ENCODE measurements around the gene PLEK.
"Not testable (repeated sequence)": the region's sequence is repeated elsewhere in the genome, so short reads cannot be mapped to it uniquely, and the experiment has no call there.

The PLEK gene

GRCh38 chr2:68340226-68341061 is 24.6 kb upstream of the PLEK start:
- in situ Hi-C loops (cut with HindIII; ENCODE audit: low pct_unique_long_range_greater_than_20kb, low sequenced_read_pairs), result no loop called here
- DNase-seq (ENCODE audit: low read depth in 1 of 2, low spot score in 1 of 2), result no peak
- no peak for TF ChIP-seq JUND (IDR thresholded peaks at IDR 0.05; ENCODE audit: low read depth)

- in situ Hi-C loops (cut with HindIII; ENCODE audit: low pct_unique_long_range_greater_than_20kb, low sequenced_read_pairs), result no loop called here
- DNase-seq (ENCODE audit: low read depth in 1 of 2, low spot score in 1 of 2), result no peak
- no peak for TF ChIP-seq JUND (IDR thresholded peaks at IDR 0.05; ENCODE audit: low read depth)
Measured at GRCh38 chr2:68341062-68341329, 24.1 kb upstream of the PLEK start.

- no peak for TF ChIP-seq JUND (IDR thresholded peaks at IDR 0.05; ENCODE audit: low read depth)
- no peak for DNase-seq (ENCODE audit: low read depth in 1 of 2, low spot score in 1 of 2)
Measured at GRCh38 chr2:68341583-68341982, 23.5 kb upstream of the PLEK start.

GRCh38 chr2:68342470-68342869 is 22.6 kb upstream of the PLEK start:
- no peak for DNase-seq (ENCODE audit: low read depth in 1 of 2, low spot score in 1 of 2)
- in situ Hi-C loops (cut with HindIII; ENCODE audit: low pct_unique_long_range_greater_than_20kb, low sequenced_read_pairs), result no loop called here
- no peak for TF ChIP-seq JUND (IDR thresholded peaks at IDR 0.05; ENCODE audit: low read depth)

More at GRCh38 chr2:68341583-68341982, 23.5 kb upstream of the PLEK start:
- in situ Hi-C loops (cut with HindIII; ENCODE audit: low pct_unique_long_range_greater_than_20kb, low sequenced_read_pairs), result no loop called here

GRCh38 chr2:68344031-68344430 is 21.1 kb upstream of the PLEK start:
- TF ChIP-seq JUND (IDR thresholded peaks at IDR 0.05; ENCODE audit: low read depth), result no peak
- in situ Hi-C loops (cut with HindIII; ENCODE audit: low pct_unique_long_range_greater_than_20kb, low sequenced_read_pairs), result no loop called here

GRCh38 chr2:68345129-68345875 is 19.8 kb upstream of the PLEK start:
- TF ChIP-seq JUND (IDR thresholded peaks at IDR 0.05; ENCODE audit: low read depth), result no peak
- DNase-seq (ENCODE audit: low read depth in 1 of 2, low spot score in 1 of 2), result no peak
- in situ Hi-C loops (cut with HindIII; ENCODE audit: low pct_unique_long_range_greater_than_20kb, low sequenced_read_pairs), result no loop called here

More at GRCh38 chr2:68344031-68344430, 21.1 kb upstream of the PLEK start:
- DNase-seq (ENCODE audit: low read depth in 1 of 2, low spot score in 1 of 2), result no peak

- in situ Hi-C loops (cut with HindIII; ENCODE audit: low pct_unique_long_range_greater_than_20kb, low sequenced_read_pairs); DNase-seq (ENCODE audit: low read depth in 1 of 2, low spot score in 1 of 2): not testable (repeated sequence)
Measured at GRCh38 chr2:68349091-68349490, 16.0 kb upstream of the PLEK start.

GRCh38 chr2:68351997-68352396 is 13.1 kb upstream of the PLEK start:
- in situ Hi-C loops (cut with HindIII; ENCODE audit: low pct_unique_long_range_greater_than_20kb, low sequenced_read_pairs), result no loop called here
- no peak for TF ChIP-seq JUND (IDR thresholded peaks at IDR 0.05; ENCODE audit: low read depth)
- DNase-seq (ENCODE audit: low read depth in 1 of 2, low spot score in 1 of 2), result no peak

GRCh38 chr2:68352651-68353391 is 12.3 kb upstream of the PLEK start:
- no peak for TF ChIP-seq JUND (IDR thresholded peaks at IDR 0.05; ENCODE audit: low read depth)
- in situ Hi-C loops (cut with HindIII; ENCODE audit: low pct_unique_long_range_greater_than_20kb, low sequenced_read_pairs), result no loop called here
- DNase-seq (ENCODE audit: low read depth in 1 of 2, low spot score in 1 of 2), result no peak

- DNase-seq (ENCODE audit: low read depth in 1 of 2, low spot score in 1 of 2), result no peak
- in situ Hi-C loops (cut with HindIII; ENCODE audit: low pct_unique_long_range_greater_than_20kb, low sequenced_read_pairs), result no loop called here
- TF ChIP-seq JUND (IDR thresholded peaks at IDR 0.05; ENCODE audit: low read depth), result no peak
Measured at GRCh38 chr2:68356599-68357239, 8.4 kb upstream of the PLEK start.

GRCh38 chr2:68357605-68358337 is 7.3 kb upstream of the PLEK start:
- in situ Hi-C loops (cut with HindIII; ENCODE audit: low pct_unique_long_range_greater_than_20kb, low sequenced_read_pairs), result no loop called here
- TF ChIP-seq JUND (IDR thresholded peaks at IDR 0.05; ENCODE audit: low read depth), result no peak
- DNase-seq (ENCODE audit: low read depth in 1 of 2, low spot score in 1 of 2), result peak in 1 of 2 experiments; percentile 70

- TF ChIP-seq JUND (IDR thresholded peaks at IDR 0.05; ENCODE audit: low read depth), result no peak
- in situ Hi-C loops (cut with HindIII; ENCODE audit: low pct_unique_long_range_greater_than_20kb, low sequenced_read_pairs), result no loop called here
- no peak for DNase-seq (ENCODE audit: low read depth in 1 of 2, low spot score in 1 of 2)
Measured at GRCh38 chr2:68359889-68360288, 5.2 kb upstream of the PLEK start.

Data from T47D (cell line).